ENCODE measurements around the gene CHST15.

Gene CHST15

GRCh38 chr10:123998197-123999141 is 94.9 kb downstream of the CHST15 start:
- no peak for DNase-seq (ENCODE audit: low read depth, low spot score)

GRCh38 chr10:123997486-123998196 is 95.8 kb downstream of the CHST15 start:
- no peak overlapping the region for H3K4me3 ChIP-seq (ENCODE audit: low read length)
- DNase-seq (ENCODE audit: low read depth, low spot score), result no peak

More at GRCh38 chr10:123998197-123999141, 94.9 kb downstream of the CHST15 start:
- no peak overlapping the region for H3K4me3 ChIP-seq (ENCODE audit: low read length)

- H3K4me3 ChIP-seq (ENCODE audit: low read length), result no peak overlapping the region
Observed at GRCh38 chr10:123997013-123997412, 96.4 kb downstream of the CHST15 start.

GRCh38 chr10:123996302-123996701 is 97.1 kb downstream of the CHST15 start:
- no peak overlapping the region for H3K4me3 ChIP-seq (ENCODE audit: low read length)
- no peak for DNase-seq (ENCODE audit: low read depth, low spot score)

More at GRCh38 chr10:123997013-123997412, 96.4 kb downstream of the CHST15 start:
- DNase-seq (ENCODE audit: low read depth, low spot score), result no peak

GRCh38 chr10:123995461-123996131 is 97.8 kb downstream of the CHST15 start:
- DNase-seq (ENCODE audit: low read depth, low spot score), result no peak
- H3K4me3 ChIP-seq (ENCODE audit: low read length), result no peak overlapping the region

GRCh38 chr10:123995082-123995460 is 98.3 kb downstream of the CHST15 start:
- no peak for DNase-seq (ENCODE audit: low read depth, low spot score)
- no peak overlapping the region for H3K4me3 ChIP-seq (ENCODE audit: low read length)

- DNase-seq (ENCODE audit: low read depth, low spot score), result peak; percentile 38
- peak overlapping the region; percentile 45 for H3K4me3 ChIP-seq (ENCODE audit: low read length)
Observed at GRCh38 chr10:123994417-123995081, 98.8 kb downstream of the CHST15 start.

- peak overlapping the region; percentile 45; the same call in 1 of the 2 replicates for H3K4me3 ChIP-seq (ENCODE audit: low read length)
- DNase-seq (ENCODE audit: low read depth, low spot score), result no peak
Observed at GRCh38 chr10:123993534-123994416, 99.6 kb downstream of the CHST15 start.

GRCh38 chr10:123991611-123992570 is 101.5 kb downstream of the CHST15 start:
- no peak for DNase-seq (ENCODE audit: low read depth, low spot score)
- H3K4me3 ChIP-seq (ENCODE audit: low read length), result no peak overlapping the region

- H3K4me3 ChIP-seq (ENCODE audit: low read length), result no peak overlapping the region
Observed at GRCh38 chr10:123990889-123991288, 102.5 kb downstream of the CHST15 start.

GRCh38 chr10:123988694-123989093 is 104.7 kb downstream of the CHST15 start:
- DNase-seq (ENCODE audit: low read depth, low spot score), result no peak
- no peak overlapping the region for H3K4me3 ChIP-seq (ENCODE audit: low read length)

More at GRCh38 chr10:123990889-123991288, 102.5 kb downstream of the CHST15 start:
- no peak for DNase-seq (ENCODE audit: low read depth, low spot score)

- DNase-seq (ENCODE audit: low read depth, low spot score), result no peak
- H3K4me3 ChIP-seq (ENCODE audit: low read length), result no peak overlapping the region
Observed at GRCh38 chr10:123986736-123987135, 106.7 kb downstream of the CHST15 start.

- DNase-seq (ENCODE audit: low read depth, low spot score), result no peak
- no peak overlapping the region for H3K4me3 ChIP-seq (ENCODE audit: low read length)
Observed at GRCh38 chr10:123974406-123974805, 119.0 kb downstream of the CHST15 start.

- H3K4me3 ChIP-seq (ENCODE audit: low read length), result no peak overlapping the region
- no peak for DNase-seq (ENCODE audit: low read depth, low spot score)
Observed at GRCh38 chr10:123972481-123973401, 120.7 kb downstream of the CHST15 start.

- DNase-seq (ENCODE audit: low read depth, low spot score), result no peak
- H3K4me3 ChIP-seq (ENCODE audit: low read length), result no peak overlapping the region
Observed at GRCh38 chr10:123970927-123971286, 122.5 kb downstream of the CHST15 start.

All from Jurkat, Clone E6-1 (cell line).